Neural progenitor cell (in vitro differentiated cells): Measurements from ENCODE around the gene LRIG3. TPM values are rescaled to one million over a fixed set of nuclear protein-coding genes. Genes with fewer than 3 reads are reported as not detected.

Experiments
- DNase-seq: peaks from one replicate; pipeline ENCODE4 v3.0.0-alpha.2; 2016; ENCODE audit warnings: low spot score
- H2AFZ ChIP-seq: fragments of 200-600 bp; sonication (generic); replicated peaks from 2 replicates; pipeline ENCODE4 v1.6.1; 2016; ENCODE audit warnings: antibody characterized with exemption
- H3F3A ChIP-seq: fragments of 200-600 bp; sonication (generic); 2 replicates; pipeline ENCODE4 v1.6.1; 2016; ENCODE audit warnings: antibody characterized with exemption, low read depth
- H3K27ac ChIP-seq: fragments of 200-600 bp; sonication (generic); 2 replicates; pipeline ENCODE4 v1.5.1; 2016; ENCODE audit warnings: mild to moderate bottlenecking
- H3K27me3 ChIP-seq: fragments of 200-600 bp; sonication (generic); 2 replicates; pipeline ENCODE4 v1.6.1; 2016; ENCODE audit warnings: mild to moderate bottlenecking, moderate library complexity
- H3K36me3 ChIP-seq: fragments of 200-600 bp; sonication (generic); 2 replicates; pipeline ENCODE4 v1.5.1; 2016
- H3K4me1 ChIP-seq: fragments of 200-600 bp; sonication (generic); 2 replicates; pipeline ENCODE4 v1.6.1; 2016; ENCODE audit warnings: mixed run types
- H3K4me2 ChIP-seq: fragments of 200-600 bp; sonication (generic); 2 replicates; pipeline ENCODE4 v1.6.1; 2016
- H3K4me3 ChIP-seq: fragments of 200-600 bp; sonication (generic); 2 replicates; pipeline ENCODE4 v1.5.1; 2016
- H3K79me2 ChIP-seq: fragments of 200-600 bp; sonication (generic); 2 replicates; pipeline ENCODE4 v1.6.1; 2016; ENCODE audit warnings: low read depth
- H3K9ac ChIP-seq: fragments of 200-600 bp; sonication (generic); 2 replicates; pipeline ENCODE4 v1.6.1; 2016
- H3K9me3 ChIP-seq: fragments of 200-600 bp; sonication (generic); 2 replicates; pipeline ENCODE4 v1.5.1; 2016; ENCODE audit warnings: low read depth
- H4K20me1 ChIP-seq: fragments of 200-600 bp; sonication (generic); 2 replicates; pipeline ENCODE4 v1.6.1; 2016; ENCODE audit warnings: low read depth
- H3K27ac Mint-ChIP-seq: 3 replicates; pipeline ENCODE4 v1.8.0; 2021; ENCODE audit warnings: mixed read lengths
- H3K27me3 Mint-ChIP-seq: 2 replicates; pipeline ENCODE4 v1.8.0; 2022; ENCODE audit warnings: low read depth, mild to moderate bottlenecking, inconsistent platforms, moderate library complexity, mixed read lengths; ENCODE audit not compliant: insufficient read depth
- H3K36me3 Mint-ChIP-seq: 3 replicates; pipeline ENCODE4 v1.8.0; 2021; ENCODE audit warnings: mixed read lengths
- H3K4me1 Mint-ChIP-seq: 3 replicates; pipeline ENCODE4 v1.8.0; 2021; ENCODE audit warnings: mixed read lengths
- H3K4me3 Mint-ChIP-seq: 3 replicates; pipeline ENCODE4 v1.8.0; 2021; ENCODE audit warnings: mild to moderate bottlenecking, moderate library complexity, mixed read lengths
- H3K9me3 Mint-ChIP-seq: 3 replicates; pipeline ENCODE4 v1.8.0; 2020; ENCODE audit warnings: mixed read lengths
- CTCF ChIP-seq: fragments of 200-600 bp; sonication (generic); IDR thresholded peaks from 2 replicates; pipeline ENCODE4 v1.5.1; 2017; ENCODE audit warnings: antibody characterized with exemption, mild to moderate bottlenecking
- EZH2 ChIP-seq: fragments of 200-600 bp; sonication (generic); IDR thresholded peaks from 2 replicates; pipeline ENCODE4 v1.6.1; 2017; ENCODE audit warnings: antibody characterized with exemption, mild to moderate bottlenecking, moderate library complexity
- EZH2phosphoT487 ChIP-seq: fragments of 200-600 bp; sonication (generic); IDR thresholded peaks from 2 replicates; pipeline ENCODE4 v1.6.1; 2017; ENCODE audit warnings: antibody characterized with exemption
- total RNA-seq: library from RNA; depleted of rRNA; stranded (reverse); fragments of >200 nt; gene quantifications from 2 replicates; pipeline ENCODE4 v1.2.3, GENCODE V29; 2015; ENCODE audit warnings: low replicate concordance

LRIG3 gene
- total RNA-seq, 1 donor from 2014 or later = 67.5 TPM

GRCh38 chr12:58914457-58914856 lies 5.8 kb downstream of the LRIG3 start:
- no peaks in the 10 kb centered on the region for H3K27me3 ChIP-seq
- peaks cover 22% of the 10 kb centered on the region for H3K36me3 ChIP-seq
- H3K4me3 ChIP-seq = no peak overlapping the region
- Mint-ChIP-seq H3K9me3 (peaks cover 5% of the 10 kb centered on the region), H3K27ac (no peak overlapping the region), H3K27me3 (no peaks in the 10 kb centered on the region), H3K4me3 (no peak overlapping the region), H3K4me1 (peaks cover 67% of the 10 kb centered on the region), H3K36me3 (peaks cover 30% of the 10 kb centered on the region)
- H4K20me1 ChIP-seq = peaks cover 72% of the 10 kb centered on the region
- H3K9ac ChIP-seq = no peak overlapping the region
- H3F3A ChIP-seq = peaks cover 53% of the 10 kb centered on the region
- H3K27ac ChIP-seq = no peak overlapping the region
- no peak overlapping the region for H2AFZ ChIP-seq
- H3K4me2 ChIP-seq = peak overlapping the region; percentile 98
- TF ChIP-seq CTCF = no peak
- no peak for TF ChIP-seq EZH2
- no peak for TF ChIP-seq EZH2phosphoT487
- no peaks in the 10 kb centered on the region for H3K9me3 ChIP-seq
- H3K4me1 ChIP-seq = peaks cover 62% of the 10 kb centered on the region
- DNase-seq = no peak
- H3K79me2 ChIP-seq = peaks cover 100% of the 10 kb centered on the region

- Histone ChIP-seq H3K4me1 (peaks cover 37% of the 10 kb centered on the region), H3K4me2 (no peak overlapping the region), H3K9me3 (no peaks in the 10 kb centered on the region), H3F3A (peaks cover 14% of the 10 kb centered on the region), H3K9ac (no peak overlapping the region), H3K36me3 (peaks cover 14% of the 10 kb centered on the region), H2AFZ (no peak overlapping the region), H3K27ac (no peak overlapping the region), H3K79me2 (peaks cover 70% of the 10 kb centered on the region), H3K4me3 (no peak overlapping the region), H4K20me1 (peaks cover 40% of the 10 kb centered on the region), H3K27me3 (no peaks in the 10 kb centered on the region)
- H3K4me1 Mint-ChIP-seq = peaks cover 20% of the 10 kb centered on the region
- H3K4me3 Mint-ChIP-seq = no peak overlapping the region
- H3K27me3 Mint-ChIP-seq = no peaks in the 10 kb centered on the region
- no peak overlapping the region for H3K27ac Mint-ChIP-seq
- H3K9me3 Mint-ChIP-seq = peaks cover 27% of the 10 kb centered on the region
- H3K36me3 Mint-ChIP-seq = peaks cover 69% of the 10 kb centered on the region
- no peak for DNase-seq
- TF ChIP-seq EZH2 = no peak
- TF ChIP-seq EZH2phosphoT487 = no peak
- TF ChIP-seq CTCF = no peak
These were observed 12.9 kb downstream of the LRIG3 start for GRCh38 chr12:58907391-58907790.

GRCh38 chr12:58906917-58907316 lies 13.4 kb downstream of the LRIG3 start:
- H3K79me2 ChIP-seq = peaks cover 70% of the 10 kb centered on the region
- H3K36me3 ChIP-seq = peaks cover 12% of the 10 kb centered on the region
- H3K27me3 Mint-ChIP-seq = no peaks in the 10 kb centered on the region
- peaks cover 68% of the 10 kb centered on the region for H3K36me3 Mint-ChIP-seq
- no peak overlapping the region for H2AFZ ChIP-seq
- no peak overlapping the region for H3K27ac Mint-ChIP-seq
- peaks cover 14% of the 10 kb centered on the region for H3F3A ChIP-seq
- peaks cover 19% of the 10 kb centered on the region for H3K4me1 Mint-ChIP-seq
- no peaks in the 10 kb centered on the region for H3K9me3 ChIP-seq
- no peak overlapping the region for H3K4me3 Mint-ChIP-seq
- H3K27ac ChIP-seq = no peak overlapping the region
- peaks cover 27% of the 10 kb centered on the region for H3K9me3 Mint-ChIP-seq
- H3K4me2 ChIP-seq = no peak overlapping the region
- no peak overlapping the region for H3K4me3 ChIP-seq
- H4K20me1 ChIP-seq = peaks cover 40% of the 10 kb centered on the region
- H3K4me1 ChIP-seq = peaks cover 37% of the 10 kb centered on the region
- H3K27me3 ChIP-seq = no peaks in the 10 kb centered on the region
- no peak for TF ChIP-seq EZH2
- no peak for TF ChIP-seq EZH2phosphoT487
- no peak for TF ChIP-seq CTCF
- DNase-seq = no peak
- H3K9ac ChIP-seq = no peak overlapping the region
